CD4-positive, alpha-beta memory T cell (primary cell): ENCODE measurements around the gene FANCF. TPM values are rescaled to one million over a fixed set of nuclear protein-coding genes. Genes with fewer than 3 reads are reported as not detected.
A peak's percentile ranks its signal among the peaks of the same experiment; 100 is the strongest.
"Not testable (repeated sequence)": the region's sequence is repeated elsewhere in the genome, so short reads cannot be mapped to it uniquely, and the experiment has no call there.

Source experiments
- CTCF ChIA-PET: fragments of 350-600 bp; sonication (Branson Sonifier 250); formaldehyde crosslinking; loops from one replicate; lab custom pipeline; 2021; ENCODE audit warnings: inconsistent platforms; ENCODE audit not compliant: partially characterized antibody; lab: Charles Lee
- POLR2A ChIA-PET: fragments of 350-600 bp; sonication (Branson Sonifier 250); formaldehyde crosslinking; loops from one replicate; lab custom pipeline; 2021; ENCODE audit not compliant: partially characterized antibody; lab: Charles Lee
- DNase-seq, 5 donors: peaks; one replicate each; pipeline versions ENCODE4 v3.0.0 to v3.0.0-alpha.2; 2020 to 2022; ENCODE audit warnings: mixed read lengths in 1 of 5
- H3K27ac ChIP-seq: one replicate; pipeline ENCODE4 v1.7.0; 2013; ENCODE audit warnings: low read depth, low read length
- H3K27me3 ChIP-seq: 2 replicates; pipeline ENCODE4 v1.7.0; 2013; ENCODE audit warnings: mild to moderate bottlenecking, low read length, moderate library complexity; ENCODE audit not compliant: insufficient read depth
- H3K36me3 ChIP-seq: 2 replicates; pipeline ENCODE4 v1.7.0; 2013; ENCODE audit warnings: mild to moderate bottlenecking, low read length, moderate library complexity; ENCODE audit not compliant: insufficient read depth
- H3K4me1 ChIP-seq: 2 replicates; pipeline ENCODE4 v1.7.0; 2013; ENCODE audit warnings: mild to moderate bottlenecking, low read length, moderate library complexity; ENCODE audit not compliant: insufficient read depth
- H3K4me3 ChIP-seq, 2 donors: one replicate each; pipeline ENCODE4 v1.7.0; 2013; ENCODE audit warnings: low read length in 2 of 2, mild to moderate bottlenecking in 1 of 2
- H3K9me3 ChIP-seq, 2 donors: one replicate each; pipeline ENCODE4 v1.7.0; 2013; ENCODE audit warnings: low read length in 2 of 2, control low read depth in 1 of 2; ENCODE audit not compliant: control insufficient read depth in 1 of 2
- H3K27ac Mint-ChIP-seq, 7 donors: one replicate each; pipeline ENCODE4 v1.8.0; 2020 to 2021; ENCODE audit warnings: mixed read lengths in 7 of 7, mild to moderate bottlenecking in 6 of 7, inconsistent platforms in 3 of 7, moderate library complexity in 3 of 7
- H3K27me3 Mint-ChIP-seq, 2 donors: one replicate each; pipeline ENCODE4 v1.8.0; 2020 to 2021; ENCODE audit warnings: mixed read lengths in 2 of 2
- H3K36me3 Mint-ChIP-seq, 2 donors: one replicate each; pipeline ENCODE4 v1.8.0; 2020 to 2021; ENCODE audit warnings: mixed read lengths in 2 of 2, inconsistent platforms in 1 of 2, mild to moderate bottlenecking in 1 of 2
- H3K4me1 Mint-ChIP-seq, 4 donors: one replicate each; pipeline ENCODE4 v1.8.0; 2020 to 2021; ENCODE audit warnings: mixed read lengths in 4 of 4, mild to moderate bottlenecking in 1 of 4
- H3K4me3 Mint-ChIP-seq, 8 donors: one replicate each; pipeline ENCODE4 v1.8.0; 2020 to 2021; ENCODE audit warnings: mixed read lengths in 8 of 8, mild to moderate bottlenecking in 7 of 8, moderate library complexity in 6 of 8, inconsistent platforms in 3 of 8
- H3K9me3 Mint-ChIP-seq, 8 donors: one replicate each; pipeline ENCODE4 v1.8.0; 2020 to 2021; ENCODE audit warnings: mixed read lengths in 8 of 8, mild to moderate bottlenecking in 5 of 8, inconsistent platforms in 3 of 8, moderate library complexity in 1 of 8
- intact Hi-C: fragments of 100-400 bp; cut with micrococcal nuclease; formaldehyde crosslinking; loops from one replicate; pipeline ENCODE4 v1.15.1; 2023
- polyA plus RNA-seq, 2 donors: library from polyadenylated mRNA; unstranded; fragments of 300-500 nt; fragmentation: Illumina TruSeq; gene quantifications; one replicate each; pipeline ENCODE4 v1.2.3, GENCODE V29; 2021
- total RNA-seq, 2 experiments: library from RNA; stranded (reverse); gene quantifications; one replicate each; pipeline ENCODE4 v1.2.3, GENCODE V29; 2021

FANCF gene
- total and polyA plus RNA-seq, 4 experiments from 2014 or later = 8.6 to 23.5 (median 20.0) TPM

DNA sequence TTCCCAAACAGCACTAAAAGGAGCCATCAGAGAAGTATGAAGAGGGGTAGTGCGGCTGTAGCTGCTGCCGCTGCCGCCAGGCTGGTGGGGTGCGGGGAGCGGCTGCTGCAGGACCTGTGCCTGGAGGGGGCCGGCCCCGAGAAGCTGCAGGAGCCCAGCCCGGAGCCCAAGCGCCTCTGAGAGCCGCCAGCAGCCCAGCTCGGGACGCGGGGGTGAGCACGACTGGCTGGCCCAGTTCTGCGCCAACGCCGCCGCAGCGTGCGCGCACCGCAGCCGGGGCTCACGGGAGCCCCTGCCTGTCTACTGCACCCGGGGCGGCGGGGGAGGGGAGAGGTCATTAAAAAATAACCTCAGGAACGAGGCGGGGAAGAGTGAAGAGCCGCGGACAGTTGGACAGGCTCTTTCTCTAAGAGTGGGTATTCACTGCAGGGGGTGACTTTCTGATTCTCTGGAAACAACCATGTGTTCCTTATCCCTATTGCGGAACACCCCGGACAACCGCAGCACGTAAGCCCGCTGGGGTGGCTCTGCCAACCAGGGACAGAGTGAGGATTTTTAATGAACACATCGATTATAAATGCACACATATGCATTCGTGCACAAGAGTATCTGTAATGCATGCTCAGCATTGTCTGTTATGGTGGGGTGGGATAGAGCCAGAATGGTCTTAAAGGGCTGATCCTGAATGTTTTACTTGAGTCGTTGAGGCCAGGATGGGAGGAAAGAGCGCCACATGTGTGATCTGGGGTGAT lies 41.2 kb upstream of the FANCF start:
- POLR2A ChIA-PET = no interaction called here
- no peaks in the 10 kb centered on the region for H3K4me1 ChIP-seq

DNA sequence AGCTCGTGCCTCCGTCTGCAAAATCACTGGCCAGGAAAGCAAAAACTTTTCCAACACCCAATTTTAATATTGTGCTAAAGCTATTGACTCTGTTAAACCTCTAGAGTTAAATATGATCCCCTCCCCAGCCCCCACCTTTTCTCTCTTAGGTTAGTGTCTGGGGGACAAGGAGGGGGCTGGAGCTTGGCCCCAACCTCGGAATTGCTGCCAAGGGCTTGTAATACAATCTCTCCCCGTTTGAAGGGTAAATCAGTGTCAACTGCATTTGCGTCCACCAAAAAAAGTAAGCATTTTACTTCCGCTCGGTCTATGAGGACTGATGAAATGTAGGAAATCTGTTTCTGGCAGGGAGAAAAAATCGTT lies 40.7 kb upstream of the FANCF start, which contains the start of gene GAS2:
Gene GAS2 (plus strand): TSS at position 287 of the 363 bp plus-strand sequence. CDS start 8,259 bp downstream, outside the sequence.
- DNase-seq = no peak
- no peak within 1 kb of the TSS for H3K27ac ChIP-seq
- Mint-ChIP-seq H3K27ac (no peak within 1 kb of the TSS), H3K27me3 (peaks cover 24 to 36% of the 10 kb centered on the region in 2 donors), H3K4me1 (peaks cover 2 to 9% (median 8%) of the 10 kb centered on the region in 4 donors), H3K4me3 (peak within 1 kb of the TSS in 5 of 8 donors; percentile 5 to 73 (median 57)), H3K36me3 (peaks cover 0 to 4% of the 10 kb centered on the region in 2 donors), H3K9me3 (no peaks in the 10 kb centered on the region)
- ChIA-PET CTCF (interaction anchor here (1.1 kb wide), 1 partner anchor 12 kb away, joined by 4 read pairs; no protein-coding TSS in a partner anchor), POLR2A (no interaction called here)
- intact Hi-C loops = no loop called here
- H3K27me3 ChIP-seq = peaks cover 7% of the 10 kb centered on the region
- no peaks in the 10 kb centered on the region for H3K4me1 ChIP-seq
- H3K9me3 ChIP-seq = no peaks in the 10 kb centered on the region
- H3K4me3 ChIP-seq = no peak within 1 kb of the TSS
- H3K36me3 ChIP-seq = no peaks in the 10 kb centered on the region

More for the DNA sequence above, 41.2 kb upstream of the FANCF start:
- intact Hi-C loops = no loop called here
- H3K9me3 ChIP-seq = no peaks in the 10 kb centered on the region
- Mint-ChIP-seq H3K4me1 (peaks cover 2 to 9% (median 8%) of the 10 kb centered on the region in 4 donors), H3K9me3 (no peaks in the 10 kb centered on the region), H3K27me3 (peaks cover 23 to 36% of the 10 kb centered on the region in 2 donors), H3K36me3 (peaks cover 0 to 4% of the 10 kb centered on the region in 2 donors), H3K27ac (no peak overlapping the region), H3K4me3 (peak overlapping the region in 4 of 8 donors; percentile 36 to 73 (median 64))
- no peak for DNase-seq
- H3K4me3 ChIP-seq = no peak overlapping the region
- no peaks in the 10 kb centered on the region for H3K36me3 ChIP-seq
- no peak overlapping the region for H3K27ac ChIP-seq
- H3K27me3 ChIP-seq = peaks cover 7% of the 10 kb centered on the region
- CTCF ChIA-PET = interaction anchor here (1.1 kb wide), 1 partner anchor 12 kb away, joined by 4 read pairs; no protein-coding TSS in a partner anchor

DNA sequence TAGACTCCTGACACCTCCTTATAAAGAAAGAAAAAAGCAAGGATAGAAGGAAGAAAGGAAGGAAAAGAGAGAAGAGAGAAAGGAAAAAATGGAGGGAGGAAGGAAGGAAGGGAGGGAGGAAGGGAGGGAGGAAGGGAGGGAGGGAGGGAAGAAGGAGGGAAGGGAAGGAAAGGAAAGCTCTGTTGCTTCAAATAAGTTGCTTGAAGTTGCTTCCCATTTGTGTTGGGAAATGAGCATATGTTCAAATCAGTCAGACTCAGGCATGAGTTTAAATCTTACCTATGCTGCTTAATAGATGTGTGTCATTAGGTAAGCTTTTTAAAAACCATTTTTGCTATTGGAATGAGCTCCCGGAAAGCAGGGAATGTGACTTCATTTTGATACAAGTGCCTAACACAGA lies 34.2 kb upstream of the FANCF start:
- Mint-ChIP-seq H3K27ac (no peak overlapping the region), H3K36me3 (peaks cover 1 to 4% of the 10 kb centered on the region in 2 donors), H3K4me3 (no peak overlapping the region), H3K4me1 (peaks cover 11 to 19% (median 15%) of the 10 kb centered on the region in 4 donors), H3K9me3 (no peaks in the 10 kb centered on the region), H3K27me3 (peaks cover 3 to 6% of the 10 kb centered on the region in 2 donors)
- Histone ChIP-seq H3K36me3 (no peaks in the 10 kb centered on the region), H3K9me3 (no peaks in the 10 kb centered on the region), H3K4me1 (peaks cover 7% of the 10 kb centered on the region), H3K27me3 (no peaks in the 10 kb centered on the region), H3K27ac (no peak overlapping the region), H3K4me3 (no peak overlapping the region)
- POLR2A ChIA-PET = no interaction called here
- CTCF ChIA-PET = no interaction called here
- DNase-seq = no peak
- intact Hi-C loops = no loop called here

DNA sequence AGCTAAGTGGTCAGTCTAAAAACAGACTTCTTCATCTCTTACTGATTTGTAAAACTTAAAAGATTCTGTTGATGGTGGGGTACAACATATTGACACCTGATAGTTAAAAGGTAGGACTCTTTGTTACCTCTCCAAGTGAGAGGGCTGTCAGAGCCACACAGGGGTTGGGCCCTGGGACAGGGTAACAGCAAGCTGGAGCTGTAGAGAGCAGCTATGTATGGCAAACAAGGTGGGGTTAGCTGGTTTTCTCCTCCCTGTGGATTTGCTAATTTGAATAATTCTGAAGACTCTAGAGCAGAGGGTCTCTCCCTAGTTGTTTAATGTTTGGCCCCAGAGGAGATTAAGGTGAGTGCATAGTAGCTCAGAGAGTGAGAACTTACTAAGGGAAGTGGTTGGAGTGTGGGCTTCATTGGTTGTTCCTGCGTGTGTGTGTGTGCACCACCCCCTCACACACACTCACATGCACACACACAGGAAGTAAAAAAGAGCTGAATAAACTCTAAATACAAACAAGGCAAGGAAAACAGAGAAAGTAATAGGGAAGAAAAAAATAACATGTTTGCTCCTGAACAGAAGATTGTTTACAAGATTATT lies 31.6 kb upstream of the FANCF start:
- Histone ChIP-seq H3K4me1 (peaks cover 7% of the 10 kb centered on the region), H3K4me3 (no peak overlapping the region), H3K36me3 (no peaks in the 10 kb centered on the region), H3K9me3 (no peaks in the 10 kb centered on the region), H3K27me3 (no peaks in the 10 kb centered on the region), H3K27ac (no peak overlapping the region)
- DNase-seq = peak in 4 of 5 donors; percentile 13 to 30 (median 22)
- peaks cover 0 to 1% of the 10 kb centered on the region in 2 donors for H3K27me3 Mint-ChIP-seq
- H3K9me3 Mint-ChIP-seq = peaks cover 0 to 2% (median 0%) of the 10 kb centered on the region in 8 donors
- peak overlapping the region in 5 of 7 donors; percentile 5 to 87 (median 64) for H3K27ac Mint-ChIP-seq
- ChIA-PET POLR2A (interaction anchor here (0.8 kb wide), 1 partner anchor 32 kb away, joined by 4 read pairs; the partner anchor contains the start of gene FANCF), CTCF (interaction anchor here (1.0 kb wide), 1 partner anchor 32 kb away, joined by 3 read pairs; the partner anchor contains the start of gene FANCF)
- H3K4me3 Mint-ChIP-seq = peak overlapping the region in 3 of 8 donors; percentile 37 to 65 (median 52)
- peaks cover 11 to 19% (median 15%) of the 10 kb centered on the region in 4 donors for H3K4me1 Mint-ChIP-seq
- H3K36me3 Mint-ChIP-seq = peaks cover 1 to 4% of the 10 kb centered on the region in 2 donors
- intact Hi-C loops = no loop called here

DNA sequence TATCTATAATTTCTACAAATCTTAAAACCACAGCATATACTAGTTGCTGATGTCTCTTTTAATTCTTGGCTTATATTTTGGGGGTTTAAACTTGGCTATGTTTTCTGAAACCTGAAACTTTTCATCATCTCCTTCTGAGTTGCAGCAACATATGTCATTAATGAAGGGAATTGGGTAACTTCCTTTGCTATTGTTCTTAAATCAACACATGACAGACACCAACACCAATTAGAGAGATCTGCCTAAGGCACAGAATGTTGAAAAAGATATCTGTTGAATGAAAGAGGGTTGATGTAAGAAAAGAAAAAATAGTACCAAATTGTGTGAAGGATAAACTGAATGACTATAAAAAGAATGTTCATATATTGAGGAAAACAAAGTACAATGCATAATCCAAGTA lies 30.5 kb upstream of the FANCF start:
- H3K27ac Mint-ChIP-seq = peak overlapping the region in 1 of 7 donors; percentile 42
- peaks cover 1 to 7% of the 10 kb centered on the region in 2 donors for H3K36me3 Mint-ChIP-seq
- Histone ChIP-seq H3K27me3 (no peaks in the 10 kb centered on the region), H3K4me3 (no peak overlapping the region), H3K27ac (no peak overlapping the region), H3K36me3 (no peaks in the 10 kb centered on the region), H3K9me3 (no peaks in the 10 kb centered on the region), H3K4me1 (peaks cover 7% of the 10 kb centered on the region)
- peaks cover 0 to 6% (median under 1%) of the 10 kb centered on the region in 8 donors for H3K9me3 Mint-ChIP-seq
- no peak for DNase-seq
- POLR2A ChIA-PET = no interaction called here
- H3K27me3 Mint-ChIP-seq = peaks cover 2 to 3% of the 10 kb centered on the region in 2 donors
- CTCF ChIA-PET = no interaction called here
- no peak overlapping the region for H3K4me3 Mint-ChIP-seq
- H3K4me1 Mint-ChIP-seq = peaks cover 11 to 19% (median 15%) of the 10 kb centered on the region in 4 donors
- intact Hi-C loops = no loop called here

DNA sequence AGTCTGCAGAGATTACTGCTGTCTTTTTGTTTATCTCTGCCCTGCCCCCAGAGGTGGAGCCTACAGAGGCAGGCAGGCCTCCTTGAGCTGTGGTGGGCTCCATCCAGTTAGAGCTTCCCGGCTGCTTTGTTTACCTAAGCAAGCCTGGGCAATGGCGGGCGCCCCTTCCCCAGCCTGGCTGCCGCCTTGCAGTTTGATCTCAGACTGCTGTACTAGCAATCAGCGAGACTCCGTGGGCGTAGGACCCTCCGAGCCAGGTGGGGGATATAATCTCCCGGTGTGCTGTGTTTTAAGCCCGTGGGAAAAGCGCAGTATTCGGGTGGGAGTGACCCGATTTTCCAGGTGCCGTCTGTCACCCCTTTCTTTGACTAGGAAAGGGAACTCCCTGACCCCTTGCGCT lies 26.7 kb upstream of the FANCF start:
- H3K4me1 ChIP-seq, H3K36me3 ChIP-seq, H3K4me3 Mint-ChIP-seq, H3K27ac Mint-ChIP-seq, H3K9me3 ChIP-seq, H3K4me3 ChIP-seq, H3K27ac ChIP-seq, CTCF ChIA-PET, H3K9me3 Mint-ChIP-seq, H3K27me3 ChIP-seq, POLR2A ChIA-PET, H3K27me3 Mint-ChIP-seq, H3K36me3 Mint-ChIP-seq, intact Hi-C loops, DNase-seq: not testable (repeated sequence)
- peaks cover 9 to 13% (median 12%) of the 10 kb centered on the region in 4 donors for H3K4me1 Mint-ChIP-seq

DNA sequence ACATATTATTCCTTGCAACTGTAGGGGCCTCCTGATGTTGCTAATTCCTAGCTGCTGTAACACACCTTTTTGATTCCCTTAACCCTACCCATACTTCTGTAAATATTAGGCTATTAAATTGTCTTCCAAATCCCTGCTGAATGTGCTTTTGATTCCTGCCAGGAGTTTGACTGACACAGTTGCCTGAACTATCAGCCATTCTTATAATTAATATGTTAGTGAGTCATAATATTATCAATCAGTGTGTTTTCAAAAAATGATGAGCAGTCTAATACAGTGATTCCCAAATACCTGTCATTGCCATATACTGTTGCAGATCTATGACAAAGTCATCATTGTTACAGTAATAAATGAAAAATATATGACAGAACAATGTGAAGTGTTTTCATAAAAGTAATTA lies 15.9 kb upstream of the FANCF start:
- peaks cover 0 to 2% of the 10 kb centered on the region in 2 donors for H3K27me3 Mint-ChIP-seq
- H3K9me3 ChIP-seq = no peaks in the 10 kb centered on the region
- H3K4me3 Mint-ChIP-seq = no peak overlapping the region
- H3K4me1 ChIP-seq = no peaks in the 10 kb centered on the region
- no peak for DNase-seq
- intact Hi-C loops = no loop called here
- H3K27ac Mint-ChIP-seq = no peak overlapping the region
- H3K4me1 Mint-ChIP-seq = peaks cover 0 to 2% (median 0%) of the 10 kb centered on the region in 4 donors
- no peaks in the 10 kb centered on the region for H3K36me3 ChIP-seq
- H3K27me3 ChIP-seq = no peaks in the 10 kb centered on the region
- ChIA-PET POLR2A (no interaction called here), CTCF (no interaction called here)
- H3K9me3 Mint-ChIP-seq = no peaks in the 10 kb centered on the region
- no peak overlapping the region for H3K4me3 ChIP-seq
- no peaks in the 10 kb centered on the region for H3K36me3 Mint-ChIP-seq
- H3K27ac ChIP-seq = no peak overlapping the region
